Prostate gland (tissue), 2 donors: ENCODE measurements around the gene BATF2. TPM values are rescaled to one million over a fixed set of nuclear protein-coding genes. Genes with fewer than 3 reads are reported as not detected.
A peak's percentile ranks its signal among the peaks of the same experiment; 100 is the strongest.

Experiments used
- DNase-seq: peaks from one replicate; pipeline ENCODE4 v3.0.0-alpha.2; 2019; ENCODE audit warnings: low spot score
- H3K27ac ChIP-seq, 2 donors: fragments of 200-600 bp; sonication (generic); 2 replicates each; pipeline ENCODE4 v1.5.1; 2017 to 2019
- H3K27me3 ChIP-seq: fragments of 200-600 bp; sonication (generic); replicated peaks from 2 replicates; pipeline ENCODE4 v1.5.1; 2019; ENCODE audit not compliant: insufficient read depth
- H3K36me3 ChIP-seq, 2 donors: fragments of 200-600 bp; sonication (generic); 1 replicate in 1 of 2; 2 replicates in 1 of 2; pipeline versions ENCODE4 v1.5.1 to v1.8.1; 2017 to 2019
- H3K4me1 ChIP-seq: fragments of 200-600 bp; sonication (generic); replicated peaks from 2 replicates; pipeline ENCODE4 v1.5.1; 2019
- H3K4me3 ChIP-seq, 2 donors: fragments of 200-600 bp; sonication (generic); 2 replicates each; pipeline ENCODE4 v1.5.1; 2017 to 2019
- H3K9me3 ChIP-seq: fragments of 200-600 bp; sonication (generic); 2 replicates; pipeline ENCODE4 v1.5.1; 2017
- POLR2A ChIP-seq: fragments of 450-650 bp; IDR thresholded peaks from one replicate; pipeline ENCODE4 v1.6.1; 2016; ENCODE audit warnings: antibody characterized with exemption, mild to moderate bottlenecking
- POLR2AphosphoS5 ChIP-seq: sonication (generic); formaldehyde crosslinking; IDR thresholded peaks from one replicate; pipeline ENCODE4 v1.6.1; 2017; ENCODE audit warnings: antibody characterized with exemption
- WGBS: methylation state at CpG from one replicate; pipeline ENCODE4 v1.1.5; 2018; 5-methylcytosine and 5-hydroxymethylcytosine counted together
- intact Hi-C: fragments of 100-400 bp; cut with DNase I; formaldehyde crosslinking; loops from one replicate; pipeline ENCODE4 v1.14.2; 2022
- total RNA-seq, 2 donors: library from RNA; depleted of rRNA; stranded (reverse); fragments of >200 nt; gene quantifications; one replicate each; pipeline ENCODE4 v1.1.0, GENCODE V29; 2016
- TF ChIP-seq, protein P1 (sequence below), 4 experiments: fragments of 200-600 bp in 2 of 4; fragments of 450-650 bp in 2 of 4; sonication (generic) in 2 of 4; IDR thresholded peaks; 1 replicate in 3 of 4; 2 replicates in 1 of 4; pipeline ENCODE4 v1.5.1; 2016 to 2019; ENCODE audit warnings: antibody characterized with exemption in 4 of 4, mild to moderate bottlenecking in 2 of 4, moderate library complexity in 2 of 4

The BATF2 gene
- total RNA-seq, 2 donors from 2014 or later, result 1.5 TPM

DNA sequence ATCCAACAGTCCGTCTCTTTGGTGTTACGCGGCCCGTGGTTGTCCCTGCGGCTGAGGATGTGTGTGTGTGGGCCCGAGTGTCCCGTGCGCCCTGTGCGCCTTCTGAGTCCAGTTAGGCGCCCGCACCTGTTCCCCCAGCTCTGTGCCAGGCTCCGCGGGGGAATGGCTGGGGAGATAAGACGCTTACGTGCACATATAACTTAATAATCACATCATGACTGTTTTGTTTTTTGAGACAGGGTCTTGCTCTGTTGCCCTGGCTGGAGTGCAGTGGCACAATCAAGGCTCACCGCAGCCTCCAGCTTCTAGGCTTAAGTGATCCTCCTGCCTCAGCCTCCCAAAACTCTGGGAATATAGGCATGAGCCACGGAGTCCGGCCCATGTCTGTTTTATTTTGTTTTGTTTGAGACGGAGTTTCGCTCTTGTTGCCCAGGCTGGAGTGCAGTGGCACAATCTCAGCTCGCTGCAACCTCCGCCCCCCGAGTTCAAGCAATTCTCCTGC, 18.0 kb upstream of the BATF2 start:
- Histone ChIP-seq H3K27me3 (no peaks in the 10 kb centered on the region), H3K27ac (peak overlapping the region; percentile 99), H3K4me3 (peak overlapping the region; percentile 68 to 76), H3K9me3 (no peaks in the 10 kb centered on the region), H3K36me3 (no peaks in the 10 kb centered on the region), H3K4me1 (no peaks in the 10 kb centered on the region)
- intact Hi-C loops, result loop anchor here (2.0 kb wide), 1 partner anchor 98 kb away; the partner anchor contains the start of gene ATG2A
- 40% methylated on average over 18 of the region's 23 CpGs for WGBS
- peak; percentile 12 for DNase-seq
- TF ChIP-seq, protein P1, sequence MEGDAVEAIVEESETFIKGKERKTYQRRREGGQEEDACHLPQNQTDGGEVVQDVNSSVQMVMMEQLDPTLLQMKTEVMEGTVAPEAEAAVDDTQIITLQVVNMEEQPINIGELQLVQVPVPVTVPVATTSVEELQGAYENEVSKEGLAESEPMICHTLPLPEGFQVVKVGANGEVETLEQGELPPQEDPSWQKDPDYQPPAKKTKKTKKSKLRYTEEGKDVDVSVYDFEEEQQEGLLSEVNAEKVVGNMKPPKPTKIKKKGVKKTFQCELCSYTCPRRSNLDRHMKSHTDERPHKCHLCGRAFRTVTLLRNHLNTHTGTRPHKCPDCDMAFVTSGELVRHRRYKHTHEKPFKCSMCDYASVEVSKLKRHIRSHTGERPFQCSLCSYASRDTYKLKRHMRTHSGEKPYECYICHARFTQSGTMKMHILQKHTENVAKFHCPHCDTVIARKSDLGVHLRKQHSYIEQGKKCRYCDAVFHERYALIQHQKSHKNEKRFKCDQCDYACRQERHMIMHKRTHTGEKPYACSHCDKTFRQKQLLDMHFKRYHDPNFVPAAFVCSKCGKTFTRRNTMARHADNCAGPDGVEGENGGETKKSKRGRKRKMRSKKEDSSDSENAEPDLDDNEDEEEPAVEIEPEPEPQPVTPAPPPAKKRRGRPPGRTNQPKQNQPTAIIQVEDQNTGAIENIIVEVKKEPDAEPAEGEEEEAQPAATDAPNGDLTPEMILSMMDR (IDR thresholded peaks at IDR 0.05), result no peak
- TF ChIP-seq POLR2A (no peak), POLR2AphosphoS5 (no peak)

DNA sequence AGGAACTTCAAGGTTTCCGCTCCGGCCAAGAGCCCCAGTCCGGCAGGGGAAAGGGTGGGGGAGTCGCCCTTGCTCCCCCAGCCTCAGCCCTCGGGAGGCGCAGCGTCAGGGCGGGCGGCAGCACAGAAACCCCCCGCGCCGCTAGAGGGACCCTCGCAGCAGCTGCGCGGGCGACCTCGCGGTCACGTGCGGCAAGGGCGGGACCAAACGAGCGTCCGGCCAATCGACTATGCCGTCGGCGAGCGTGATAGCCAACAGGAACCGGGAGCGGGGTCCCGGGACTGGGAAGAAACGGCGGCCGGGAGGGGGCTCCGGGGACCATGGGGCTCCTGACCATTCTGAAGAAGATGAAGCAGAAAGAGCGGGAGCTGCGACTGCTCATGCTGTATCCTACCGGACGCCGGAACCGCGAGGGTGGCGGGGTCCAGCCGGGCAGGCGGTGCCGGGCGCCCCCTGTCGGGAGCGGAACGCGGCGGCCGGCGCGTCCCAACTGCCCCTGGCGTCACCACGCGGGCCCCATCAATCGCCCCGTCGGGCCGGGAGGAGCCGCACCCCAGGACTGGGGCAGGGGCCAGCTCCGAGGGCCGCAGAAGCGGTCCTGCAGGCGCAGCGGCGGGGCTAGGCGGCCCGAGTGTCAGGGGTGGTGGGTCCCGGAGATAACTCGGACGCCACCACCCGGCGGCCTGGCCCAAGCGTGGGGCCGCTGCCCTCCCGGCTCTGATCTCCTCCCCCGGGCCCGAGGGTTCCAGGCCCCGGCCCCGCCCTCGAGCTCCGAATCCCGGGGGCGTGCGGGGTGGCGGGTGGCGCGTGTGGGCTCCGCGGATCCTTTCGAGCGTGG, 17.3 kb upstream of the BATF2 start, which contains the start of gene ARL2:
Gene ARL2, plus strand, starts transcription at position 273 of the 838 bp plus-strand sequence. Its CDS starts 48 bp downstream, at position 321.
- TF ChIP-seq, protein P1 (IDR thresholded peaks at IDR 0.05), result peak; percentile 82 to 97 (median 91)
- no peak for TF ChIP-seq POLR2A
- TF ChIP-seq POLR2AphosphoS5, result peak; percentile 58
- Histone ChIP-seq H3K4me1 (no peaks in the 10 kb centered on the region), H3K9me3 (no peaks in the 10 kb centered on the region), H3K27ac (peak within 1 kb of the TSS; percentile 99), H3K27me3 (no peaks in the 10 kb centered on the region), H3K4me3 (peak within 1 kb of the TSS; percentile 68 to 76), H3K36me3 (no peaks in the 10 kb centered on the region)
- intact Hi-C loops, result loop anchor here (1.0 to 2.0 kb wide), 2 partner anchors 97 to 104 kb away; partner anchors contain the start of gene ATG2A
- WGBS, result under 1% methylated on average over 58 of the region's 96 CpGs
- DNase-seq, result peak; percentile 88

DNA sequence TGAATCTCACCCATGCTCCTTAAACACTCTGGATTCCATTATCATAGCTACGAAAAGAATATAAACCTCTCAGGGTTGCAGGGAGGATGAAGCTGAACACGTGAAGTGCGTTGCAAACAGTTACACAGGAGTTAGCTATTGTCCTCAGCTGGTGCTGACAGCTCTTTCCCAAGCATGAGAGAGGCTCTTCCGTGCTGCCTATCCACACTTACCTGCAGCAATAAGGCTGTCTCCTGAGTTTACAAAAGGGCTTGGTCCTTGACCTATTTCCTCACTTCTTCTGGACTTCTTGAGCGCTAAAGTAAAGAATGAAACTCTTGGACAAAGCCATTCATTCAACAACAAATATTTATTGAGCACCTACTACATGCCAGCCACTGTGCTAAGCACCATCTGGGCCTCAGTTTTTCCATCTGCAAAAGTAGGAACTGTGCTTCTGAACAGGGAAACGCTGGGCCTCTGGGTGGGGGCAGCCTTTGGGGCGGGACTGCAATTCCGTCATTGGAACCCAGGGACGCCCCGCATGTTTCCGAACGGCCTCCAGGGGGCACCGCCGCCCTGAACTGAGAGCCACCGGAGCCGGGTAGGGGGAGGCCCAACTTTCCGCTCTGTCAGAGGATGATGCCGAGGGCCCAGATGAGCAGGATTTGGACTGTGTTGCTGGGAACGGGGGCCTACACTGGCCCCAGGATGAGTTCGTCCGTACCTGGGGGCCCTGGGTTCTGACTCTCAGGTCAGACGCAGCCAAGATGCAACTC, 16.5 kb upstream of the BATF2 start:
- Histone ChIP-seq H3K27me3 (no peaks in the 10 kb centered on the region), H3K9me3 (no peaks in the 10 kb centered on the region), H3K4me3 (peak overlapping the region; percentile 68 to 76), H3K36me3 (no peaks in the 10 kb centered on the region), H3K4me1 (no peaks in the 10 kb centered on the region), H3K27ac (peak overlapping the region; percentile 99)
- intact Hi-C loops, result loop anchor here (1.0 kb wide), 1 partner anchor 105 kb away; no protein-coding TSS in a partner anchor
- peak; percentile 84 for DNase-seq
- WGBS, result 15% methylated on average over 22 of the region's 22 CpGs
- TF ChIP-seq POLR2AphosphoS5 (peak; percentile 52), POLR2A (no peak)
- TF ChIP-seq, protein P1 (IDR thresholded peaks at IDR 0.05), result peak; percentile 33 to 90 (median 82)

DNA sequence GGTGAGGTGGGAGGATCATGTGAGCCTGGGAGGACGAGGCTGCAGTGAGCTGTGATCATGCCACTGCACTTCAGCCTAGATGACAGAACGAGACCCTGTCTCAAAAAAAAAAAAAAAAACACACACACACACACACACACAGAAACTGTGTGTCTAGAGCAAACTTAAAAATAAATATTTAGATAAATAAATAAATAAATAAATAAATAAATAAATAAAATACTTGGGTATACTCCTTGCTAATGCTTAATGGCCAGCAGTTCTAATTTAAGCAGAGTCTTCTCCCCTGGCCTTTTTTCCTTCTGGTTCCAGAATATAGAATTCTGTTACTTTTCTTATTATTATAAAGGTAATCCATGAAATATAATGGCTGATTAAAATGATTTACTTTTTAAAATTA, 12.1 kb upstream of the BATF2 start:
- TF ChIP-seq POLR2AphosphoS5 (no peak), POLR2A (no peak)
- TF ChIP-seq, protein P1 (IDR thresholded peaks at IDR 0.05), result no peak
- Histone ChIP-seq H3K9me3 (no peaks in the 10 kb centered on the region), H3K4me1 (no peaks in the 10 kb centered on the region), H3K27ac (no peak overlapping the region), H3K27me3 (no peaks in the 10 kb centered on the region), H3K36me3 (no peaks in the 10 kb centered on the region), H3K4me3 (no peak overlapping the region)
- no peak for DNase-seq
- 85% methylated on average over 2 of the region's 2 CpGs for WGBS
- intact Hi-C loops, result no loop called here
